GM12878 (cell line): Measurements from ENCODE around the gene HS6ST3. TPM values are rescaled to one million over a fixed set of nuclear protein-coding genes. Genes with fewer than 3 reads are reported as not detected.

Experiments used
- BACH1 ChIP-seq: fragments of 450-650 bp; IDR thresholded peaks from 2 replicates; pipeline ENCODE4 v1.6.1; 2017; ENCODE audit warnings: mild to moderate bottlenecking, borderline replicate concordance
- CHD2 ChIP-seq: IDR thresholded peaks from 2 replicates; pipeline ENCODE4 v1.6.1; 2011; ENCODE audit warnings: low read depth, low read length, improper control_type of control experiment, borderline replicate concordance
- CUX1 ChIP-seq: IDR thresholded peaks from 2 replicates; pipeline ENCODE4 v1.6.1; 2012; ENCODE audit warnings: improper control_type of control experiment, low read depth, low read length; ENCODE audit not compliant: insufficient replicate concordance
- EP300 ChIP-seq, 2 experiments: fragments of 150-350 bp in 1 of 2; IDR thresholded peaks; 2 replicates each; pipeline ENCODE4 v1.6.1; 2011 to 2012; ENCODE audit warnings: low read depth in 2 of 2, low read length in 2 of 2, borderline replicate concordance in 1 of 2, improper control_type of control experiment in 1 of 2, inconsistent platforms in 1 of 2; ENCODE audit not compliant: control insufficient read depth in 1 of 2
- IRF4 ChIP-seq: IDR thresholded peaks from 2 replicates; pipeline ENCODE4 v1.6.1; 2011; ENCODE audit warnings: low read depth, low read length
- PAX5 ChIP-seq: IDR thresholded peaks from 2 replicates; pipeline ENCODE4 v1.6.1; 2011; ENCODE audit warnings: low read depth, low read length, borderline replicate concordance
- SMAD1 ChIP-seq: fragments of 450-650 bp; IDR thresholded peaks from 2 replicates; pipeline ENCODE4 v1.6.1; 2018; ENCODE audit warnings: mild to moderate bottlenecking, low read depth; ENCODE audit not compliant: partially characterized antibody
- SREBF1 ChIP-seq: IDR thresholded peaks from 2 replicates; pipeline ENCODE4 v1.6.1; 2012; ENCODE audit warnings: mild to moderate bottlenecking, low read length
- SRF ChIP-seq, 2 experiments: IDR thresholded peaks; 2 replicates each; pipeline ENCODE4 v1.6.1; 2011; ENCODE audit warnings: low read depth in 2 of 2, low read length in 2 of 2, mild to moderate bottlenecking in 1 of 2, moderate library complexity in 1 of 2
- USF1 ChIP-seq: IDR thresholded peaks from 2 replicates; pipeline ENCODE4 v1.6.1; 2011; ENCODE audit warnings: borderline replicate concordance, low read depth, mild to moderate bottlenecking, moderate library complexity, mixed read lengths, low read length; ENCODE audit not compliant: insufficient read depth; ENCODE audit errors: extremely low read length
- ZSCAN29 ChIP-seq: fragments of 450-650 bp; IDR thresholded peaks from 2 replicates; pipeline ENCODE4 v1.6.1; 2017; ENCODE audit warnings: mild to moderate bottlenecking, moderate library complexity
- ZZZ3 ChIP-seq: IDR thresholded peaks from 2 replicates; pipeline ENCODE4 v1.6.1; 2011; ENCODE audit warnings: low read depth; ENCODE audit not compliant: control insufficient read depth, insufficient read length
- polyA plus RNA-seq, 11 experiments: library from polyadenylated mRNA; depleted of rRNA in 4 of 11; unstranded in 6 of 11; stranded (reverse) in 5 of 11; fragments of >200 nt; fragmentation: Nextera tagmentation in 4 of 11; fragmentation: Illumina TruSeq in 1 of 11; extraction: Ambion mirVana in 4 of 11; extraction: Trizol in 1 of 11; gene quantifications; 1 replicate in 1 of 11; 2 replicates in 10 of 11; pipeline versions ENCODE4 v1.2.1 to v1.2.3, GENCODE V29; 2011 to 2016; ENCODE audit warnings: inconsistent platforms in 2 of 11, missing spikeins in 2 of 11, low read depth in 1 of 11
- total RNA-seq, 4 experiments: library from RNA; depleted of rRNA in 3 of 4; stranded (reverse); fragments of >200 nt in 3 of 4; fragmentation: Illumina TruSeq in 1 of 4; extraction: Trizol in 1 of 4; gene quantifications; 2 replicates each; pipeline versions ENCODE4 v1.2.1 to v1.2.3, GENCODE V29; 2013 to 2021
- TF ChIP-seq, protein P1 (sequence below): fragments of 450-650 bp; formaldehyde crosslinking; IDR thresholded peaks from 2 replicates; pipeline ENCODE4 v1.4.0; 2020; ENCODE audit warnings: mild to moderate bottlenecking, moderate library complexity
- TF ChIP-seq, protein P2 (sequence below): IDR thresholded peaks from 2 replicates; pipeline ENCODE4 v1.6.1; 2012; ENCODE audit warnings: low read depth, low read length, improper control_type of control experiment

The HS6ST3 gene
- total and polyA plus RNA-seq, 10 of the 15 experiments (the other 5 are each of a cell fraction or from before 2014, with no cell fraction given), result under 0.01 to 2.9 TPM; not detected in 8

DNA sequence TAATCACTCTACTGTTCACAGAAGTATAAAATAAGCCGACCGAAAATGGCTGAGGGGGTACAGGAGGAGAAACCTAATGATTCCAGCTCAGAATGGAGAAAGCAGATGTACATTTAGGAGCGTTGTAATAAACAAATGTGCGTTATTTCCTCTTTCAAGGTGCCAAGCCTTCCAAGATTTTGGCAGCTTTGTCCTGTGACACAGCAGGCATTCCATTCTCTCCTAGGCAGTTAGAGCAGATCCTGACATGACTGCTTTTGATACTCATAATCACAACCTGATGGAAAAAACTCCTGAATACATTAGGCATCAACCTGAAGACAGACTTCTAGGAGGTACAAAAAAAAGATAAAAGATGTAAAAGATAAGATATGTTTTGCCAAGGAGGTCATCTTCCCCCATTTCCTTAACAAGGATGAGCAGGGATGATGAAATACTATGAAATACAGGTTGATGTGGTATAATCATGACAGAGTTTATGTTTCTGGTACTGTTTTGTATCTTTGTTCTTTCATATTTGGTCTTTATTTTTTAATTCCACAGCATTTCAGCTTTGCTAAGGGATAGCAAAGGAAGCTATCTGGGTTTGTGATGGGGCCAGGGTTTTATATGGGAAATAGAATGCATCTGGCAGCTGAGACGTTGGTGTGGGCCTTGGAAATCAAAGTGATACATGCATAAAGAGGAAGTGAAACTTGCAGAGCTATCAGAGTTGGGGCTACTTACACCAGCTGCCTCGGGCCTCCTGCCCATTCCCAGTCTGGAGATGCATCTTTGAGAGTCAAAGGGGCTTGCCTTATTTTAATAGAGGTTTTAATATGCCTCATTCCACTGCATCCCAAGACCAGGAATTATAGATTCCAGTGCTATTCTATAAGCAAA is 681.8 kb downstream of the HS6ST3 start (continued):
- TF ChIP-seq EP300 (IDR thresholded peaks at IDR 0.05; ENCODE audit: borderline replicate concordance in 1 of 2, control insufficient read depth in 1 of 2, low read depth in 2 of 2, low read length in 2 of 2) (0 out of 4 replicates have a peak, but pooled peaks of 1 of the 2 experiments have one; percentile 39), IRF4 (peak; percentile 81), SRF (IDR thresholded peaks at IDR 0.05; ENCODE audit: low read depth in 2 of 2, low read length in 2 of 2) (no peak), SREBF1 (no peak), USF1 (no peak), PAX5 (no peak), CHD2 (no peak), CUX1 (no peak), ZSCAN29 (no peak), ZZZ3 (no peak), SMAD1 (no peak), BACH1 (no peak)
- TF ChIP-seq, protein P1, sequence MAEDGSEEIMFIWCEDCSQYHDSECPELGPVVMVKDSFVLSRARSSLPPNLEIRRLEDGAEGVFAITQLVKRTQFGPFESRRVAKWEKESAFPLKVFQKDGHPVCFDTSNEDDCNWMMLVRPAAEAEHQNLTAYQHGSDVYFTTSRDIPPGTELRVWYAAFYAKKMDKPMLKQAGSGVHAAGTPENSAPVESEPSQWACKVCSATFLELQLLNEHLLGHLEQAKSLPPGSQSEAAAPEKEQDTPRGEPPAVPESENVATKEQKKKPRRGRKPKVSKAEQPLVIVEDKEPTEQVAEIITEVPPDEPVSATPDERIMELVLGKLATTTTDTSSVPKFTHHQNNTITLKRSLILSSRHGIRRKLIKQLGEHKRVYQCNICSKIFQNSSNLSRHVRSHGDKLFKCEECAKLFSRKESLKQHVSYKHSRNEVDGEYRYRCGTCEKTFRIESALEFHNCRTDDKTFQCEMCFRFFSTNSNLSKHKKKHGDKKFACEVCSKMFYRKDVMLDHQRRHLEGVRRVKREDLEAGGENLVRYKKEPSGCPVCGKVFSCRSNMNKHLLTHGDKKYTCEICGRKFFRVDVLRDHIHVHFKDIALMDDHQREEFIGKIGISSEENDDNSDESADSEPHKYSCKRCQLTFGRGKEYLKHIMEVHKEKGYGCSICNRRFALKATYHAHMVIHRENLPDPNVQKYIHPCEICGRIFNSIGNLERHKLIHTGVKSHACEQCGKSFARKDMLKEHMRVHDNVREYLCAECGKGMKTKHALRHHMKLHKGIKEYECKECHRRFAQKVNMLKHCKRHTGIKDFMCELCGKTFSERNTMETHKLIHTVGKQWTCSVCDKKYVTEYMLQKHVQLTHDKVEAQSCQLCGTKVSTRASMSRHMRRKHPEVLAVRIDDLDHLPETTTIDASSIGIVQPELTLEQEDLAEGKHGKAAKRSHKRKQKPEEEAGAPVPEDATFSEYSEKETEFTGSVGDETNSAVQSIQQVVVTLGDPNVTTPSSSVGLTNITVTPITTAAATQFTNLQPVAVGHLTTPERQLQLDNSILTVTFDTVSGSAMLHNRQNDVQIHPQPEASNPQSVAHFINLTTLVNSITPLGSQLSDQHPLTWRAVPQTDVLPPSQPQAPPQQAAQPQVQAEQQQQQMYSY (CRISPR knock-in tag), result no peak
- TF ChIP-seq, protein P2, sequence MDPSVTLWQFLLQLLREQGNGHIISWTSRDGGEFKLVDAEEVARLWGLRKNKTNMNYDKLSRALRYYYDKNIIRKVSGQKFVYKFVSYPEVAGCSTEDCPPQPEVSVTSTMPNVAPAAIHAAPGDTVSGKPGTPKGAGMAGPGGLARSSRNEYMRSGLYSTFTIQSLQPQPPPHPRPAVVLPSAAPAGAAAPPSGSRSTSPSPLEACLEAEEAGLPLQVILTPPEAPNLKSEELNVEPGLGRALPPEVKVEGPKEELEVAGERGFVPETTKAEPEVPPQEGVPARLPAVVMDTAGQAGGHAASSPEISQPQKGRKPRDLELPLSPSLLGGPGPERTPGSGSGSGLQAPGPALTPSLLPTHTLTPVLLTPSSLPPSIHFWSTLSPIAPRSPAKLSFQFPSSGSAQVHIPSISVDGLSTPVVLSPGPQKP, result no peak
